ENCODE data around the gene ZCCHC8.
"Not testable (repeated sequence)": the region's sequence is repeated elsewhere in the genome, so short reads cannot be mapped to it uniquely, and the experiment has no call there.

The ZCCHC8 gene

DNA sequence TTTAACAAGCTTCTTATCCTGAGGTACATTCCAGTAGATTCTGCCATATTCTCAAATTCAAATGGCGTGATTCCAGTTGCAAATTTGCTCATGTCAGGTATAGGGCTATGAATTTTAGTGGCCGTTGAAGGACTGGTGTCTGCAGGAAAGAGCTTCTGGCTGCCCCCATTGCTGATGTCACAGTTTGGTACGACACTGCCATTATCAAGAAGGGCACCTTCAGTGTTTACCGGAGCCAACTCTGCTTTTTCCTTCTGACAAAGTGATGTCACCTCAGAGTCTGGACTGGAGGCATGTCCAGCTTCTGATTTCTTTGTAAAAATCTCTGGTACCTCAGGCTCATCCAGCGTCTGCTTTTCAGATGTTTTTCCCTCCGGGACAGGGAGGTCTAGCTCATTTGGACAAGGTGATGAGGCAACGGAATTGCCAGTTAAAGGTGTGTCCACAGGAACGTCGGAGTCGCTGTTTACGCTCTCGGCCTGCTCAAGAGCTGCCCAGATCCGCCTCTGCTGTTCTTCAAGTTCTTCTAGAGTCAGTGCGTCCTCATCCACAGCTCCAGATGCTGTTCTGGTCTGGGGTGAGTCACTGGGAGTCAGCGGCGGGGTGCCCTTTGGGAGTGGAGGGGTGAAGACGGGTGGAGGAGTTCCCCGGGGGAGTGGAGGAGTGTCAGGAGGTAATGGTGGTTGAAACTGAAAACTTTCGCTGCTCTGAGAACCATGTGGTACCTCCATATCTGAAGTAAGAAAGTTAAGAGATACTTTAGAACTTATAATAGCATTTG, 27.0 kb downstream of the ZCCHC8 start:
- in situ Hi-C loops (cut with HindIII; ENCODE audit: low sequenced_read_pairs), result no loop called here
- no peak for DNase-seq (ENCODE audit: low read depth, low spot score)
- TF ChIP-seq, protein P1, sequence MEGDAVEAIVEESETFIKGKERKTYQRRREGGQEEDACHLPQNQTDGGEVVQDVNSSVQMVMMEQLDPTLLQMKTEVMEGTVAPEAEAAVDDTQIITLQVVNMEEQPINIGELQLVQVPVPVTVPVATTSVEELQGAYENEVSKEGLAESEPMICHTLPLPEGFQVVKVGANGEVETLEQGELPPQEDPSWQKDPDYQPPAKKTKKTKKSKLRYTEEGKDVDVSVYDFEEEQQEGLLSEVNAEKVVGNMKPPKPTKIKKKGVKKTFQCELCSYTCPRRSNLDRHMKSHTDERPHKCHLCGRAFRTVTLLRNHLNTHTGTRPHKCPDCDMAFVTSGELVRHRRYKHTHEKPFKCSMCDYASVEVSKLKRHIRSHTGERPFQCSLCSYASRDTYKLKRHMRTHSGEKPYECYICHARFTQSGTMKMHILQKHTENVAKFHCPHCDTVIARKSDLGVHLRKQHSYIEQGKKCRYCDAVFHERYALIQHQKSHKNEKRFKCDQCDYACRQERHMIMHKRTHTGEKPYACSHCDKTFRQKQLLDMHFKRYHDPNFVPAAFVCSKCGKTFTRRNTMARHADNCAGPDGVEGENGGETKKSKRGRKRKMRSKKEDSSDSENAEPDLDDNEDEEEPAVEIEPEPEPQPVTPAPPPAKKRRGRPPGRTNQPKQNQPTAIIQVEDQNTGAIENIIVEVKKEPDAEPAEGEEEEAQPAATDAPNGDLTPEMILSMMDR (IDR thresholded peaks at IDR 0.05; ENCODE audit: low read depth, low read length), result no peak
- H3K4me3 ChIP-seq (ENCODE audit: low read depth, low read length), result no peak overlapping the region

DNA sequence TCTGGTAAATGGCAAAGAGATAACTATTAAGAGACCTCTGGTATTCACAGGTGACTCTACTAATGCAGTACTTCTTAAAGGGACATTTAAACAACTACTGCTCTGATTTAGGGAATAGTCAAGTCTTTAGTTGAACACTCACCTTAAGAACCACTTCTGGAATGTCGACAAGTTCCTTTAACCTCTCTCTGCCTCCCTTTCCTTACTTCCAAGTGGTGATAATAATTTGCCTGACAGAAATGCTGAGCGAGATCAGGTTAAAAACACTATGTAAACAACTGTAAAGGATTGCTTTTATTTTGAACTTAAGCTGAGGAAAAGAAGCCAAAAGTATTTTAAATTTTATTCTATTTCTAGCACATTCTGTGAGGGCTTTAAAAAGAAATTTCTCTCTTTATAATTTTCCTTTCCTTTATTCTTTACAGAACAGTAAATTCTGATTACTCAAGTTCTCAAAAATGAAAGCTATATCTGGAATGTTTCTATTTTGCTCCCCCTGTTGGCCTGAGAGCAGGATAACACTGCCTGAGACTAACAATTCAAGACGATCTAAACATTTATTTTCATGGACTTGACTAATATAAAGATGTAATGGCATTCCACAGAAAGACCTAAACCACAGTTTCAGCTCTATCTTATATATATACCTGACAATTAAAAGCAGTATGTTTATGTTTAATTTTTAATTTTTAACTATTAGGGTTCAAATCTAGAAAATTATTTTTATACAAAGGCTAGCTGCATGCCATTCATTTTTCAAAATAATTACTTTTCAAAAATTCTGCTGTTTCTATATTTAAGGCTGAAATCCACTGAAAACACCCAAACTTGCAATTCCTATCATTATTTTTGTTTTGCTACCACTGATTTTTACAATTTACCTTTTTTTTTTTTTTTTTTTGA, 29.2 kb downstream of the ZCCHC8 start:
- DNase-seq (ENCODE audit: low read depth, low spot score), result peak; percentile 83
- H3K4me3 ChIP-seq (ENCODE audit: low read depth, low read length), result no peak overlapping the region
- in situ Hi-C loops (cut with HindIII; ENCODE audit: low sequenced_read_pairs), result no loop called here
- TF ChIP-seq, protein P1 (IDR thresholded peaks at IDR 0.05; ENCODE audit: low read depth, low read length), result peak; percentile 74

DNA sequence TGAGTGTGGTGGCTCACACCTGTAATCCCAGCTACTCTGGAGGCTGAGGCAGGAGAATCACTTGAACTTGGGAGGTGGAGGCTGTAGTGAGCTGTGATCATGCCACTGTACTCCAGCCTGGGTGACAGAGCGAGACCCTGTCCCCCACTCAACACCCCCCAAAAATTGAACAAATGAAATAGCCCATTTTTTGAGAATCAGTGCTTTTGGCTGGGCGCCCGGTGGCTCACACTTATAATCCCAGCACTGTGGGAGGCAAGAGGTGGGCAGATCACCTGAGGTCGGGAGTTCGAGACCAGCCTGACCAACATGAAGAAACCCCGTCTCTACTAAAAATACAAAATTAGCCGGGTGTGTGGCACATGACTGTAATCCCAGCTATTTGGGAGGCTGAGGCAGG, 30.2 kb downstream of the ZCCHC8 start:
- in situ Hi-C loops (cut with HindIII; ENCODE audit: low sequenced_read_pairs); DNase-seq (ENCODE audit: low read depth, low spot score): not testable (repeated sequence)

DNA sequence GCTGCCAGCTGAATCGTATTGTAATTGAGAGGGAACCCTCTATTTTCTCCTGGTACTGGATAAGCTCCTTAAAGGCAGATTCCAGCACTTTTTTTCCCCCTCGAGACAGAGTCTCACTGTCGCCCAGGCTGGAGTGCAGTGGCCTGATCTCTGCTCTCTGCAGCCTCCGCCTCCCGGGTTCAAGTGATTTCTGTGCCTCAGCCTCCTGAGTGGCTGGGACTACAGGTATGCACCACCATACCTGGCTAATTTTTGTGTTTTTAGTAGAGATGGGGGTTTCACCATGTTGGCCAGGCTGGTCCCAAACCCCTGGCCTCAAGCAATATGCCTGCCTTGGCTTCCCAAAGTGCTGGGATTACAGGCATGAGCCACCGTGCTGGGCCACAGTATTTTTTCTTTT, 30.9 kb downstream of the ZCCHC8 start:
- DNase-seq (ENCODE audit: low read depth, low spot score); H3K4me3 ChIP-seq (ENCODE audit: low read depth, low read length); in situ Hi-C loops (cut with HindIII; ENCODE audit: low sequenced_read_pairs): not testable (repeated sequence)

More for the DNA sequence above, 30.2 kb downstream of the ZCCHC8 start:
- not testable (repeated sequence) for H3K4me3 ChIP-seq (ENCODE audit: low read depth, low read length)

DNA sequence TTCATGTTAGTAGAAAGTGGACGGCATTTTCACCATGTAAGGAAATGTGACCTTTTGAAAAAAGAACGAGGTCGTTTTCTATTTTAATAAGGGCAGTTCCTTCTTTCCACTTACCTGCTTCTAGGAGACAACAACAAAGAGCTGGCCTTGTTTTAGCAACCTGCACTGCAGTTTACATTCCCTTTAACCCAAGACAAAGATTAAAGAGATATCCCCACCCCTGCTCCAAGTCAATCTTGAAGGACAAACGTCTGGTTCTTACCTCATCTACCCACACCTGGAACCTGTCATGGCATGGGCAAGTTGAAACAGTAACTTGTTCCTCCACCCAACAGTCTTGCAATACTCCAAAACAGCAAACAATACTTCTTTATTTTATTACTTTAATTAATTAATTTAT, 32.7 kb downstream of the ZCCHC8 start:
- in situ Hi-C loops (cut with HindIII; ENCODE audit: low sequenced_read_pairs), result no loop called here
- DNase-seq (ENCODE audit: low read depth, low spot score), result no peak
- TF ChIP-seq, protein P1 (IDR thresholded peaks at IDR 0.05; ENCODE audit: low read depth, low read length), result no peak
- H3K4me3 ChIP-seq (ENCODE audit: low read depth, low read length), result no peak overlapping the region

DNA sequence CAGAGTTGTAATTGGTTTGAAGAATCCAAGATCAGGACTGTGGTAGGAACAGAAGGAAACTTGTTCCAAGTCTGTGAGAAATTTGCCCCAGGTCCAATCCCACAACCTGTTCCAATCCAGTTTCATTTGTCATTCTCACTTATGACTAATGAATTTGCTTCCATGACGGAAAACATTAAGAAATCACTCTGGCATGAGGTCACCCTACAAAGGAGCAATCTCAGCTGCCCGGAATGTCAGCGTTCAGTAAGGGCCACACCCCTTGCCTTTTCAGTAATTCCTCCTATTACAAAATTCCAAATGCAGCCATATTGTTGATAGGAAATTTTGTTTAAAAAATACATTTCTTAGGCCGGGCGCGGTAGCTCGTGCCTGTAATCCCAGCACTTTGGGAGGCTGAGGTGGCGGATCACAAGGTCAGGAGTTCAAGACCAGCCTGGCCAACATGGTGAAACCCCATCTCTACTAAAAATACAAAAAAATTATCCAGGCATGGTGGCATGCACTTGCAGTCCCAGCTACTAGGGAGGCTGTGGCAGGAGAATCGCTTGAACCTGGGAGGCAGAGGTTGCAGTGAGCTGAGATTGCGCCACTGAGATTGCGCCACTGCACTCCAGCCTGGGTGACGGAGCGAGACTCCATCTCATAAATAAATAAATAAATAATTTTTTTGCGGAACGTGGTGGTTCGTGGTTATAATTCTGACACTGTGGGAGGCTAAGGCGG, 36.3 kb downstream of the ZCCHC8 start:
- in situ Hi-C loops (cut with HindIII; ENCODE audit: low sequenced_read_pairs); H3K4me3 ChIP-seq (ENCODE audit: low read depth, low read length): not testable (repeated sequence)
- peak; percentile 95 for DNase-seq (ENCODE audit: low read depth, low spot score)

DNA sequence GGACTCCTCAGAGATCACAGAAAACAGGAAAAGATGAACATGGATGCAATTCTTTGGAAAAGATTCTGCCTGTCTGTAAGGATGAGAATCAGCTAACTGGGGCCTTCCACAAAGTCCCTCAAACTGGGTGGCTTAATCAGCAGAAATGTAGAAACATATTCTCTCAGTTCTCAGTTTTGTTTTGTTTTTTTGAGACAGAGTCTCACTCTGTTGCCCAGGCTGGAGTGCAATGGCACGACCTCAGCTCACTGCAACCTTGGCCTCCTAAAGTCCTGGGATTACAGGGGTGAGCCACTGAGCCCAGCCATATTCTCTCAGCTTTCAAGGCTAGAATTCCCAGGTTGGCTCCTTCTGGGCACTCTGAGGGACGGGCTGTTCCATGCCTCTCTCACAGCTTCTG, 40.1 kb downstream of the ZCCHC8 start:
- TF ChIP-seq, protein P1 (IDR thresholded peaks at IDR 0.05; ENCODE audit: low read depth, low read length), result no peak
- in situ Hi-C loops (cut with HindIII; ENCODE audit: low sequenced_read_pairs), result no loop called here
- H3K4me3 ChIP-seq (ENCODE audit: low read depth, low read length), result no peak overlapping the region
- no peak for DNase-seq (ENCODE audit: low read depth, low spot score)
